DOHH2 (cell line): ENCODE data around the gene PPP1R15B.

ENCODE experiments used
- H3F3A ChIP-seq: fragments of 200-600 bp; sonication (generic), shearing (Covaris generic); 2 replicates; pipeline ENCODE4 v1.6.0; 2016; ENCODE audit warnings: antibody characterized with exemption, mild to moderate bottlenecking; ENCODE audit not compliant: control insufficient read depth, insufficient read depth
- H3K27ac ChIP-seq: fragments of 200-600 bp; sonication (generic); 2 replicates; pipeline ENCODE4 v1.5.1; 2014; ENCODE audit warnings: low read depth, mild to moderate bottlenecking, low read length, moderate library complexity
- H3K27me3 ChIP-seq: fragments of 200-600 bp; sonication (generic); 2 replicates; pipeline ENCODE4 v1.6.1; 2014; ENCODE audit warnings: mild to moderate bottlenecking, low read length, mixed read lengths; ENCODE audit not compliant: control insufficient read depth
- H3K36me3 ChIP-seq: fragments of 200-600 bp; sonication (generic); 2 replicates; pipeline ENCODE4 v1.6.1; 2014; ENCODE audit warnings: mild to moderate bottlenecking, low read length, moderate library complexity, mixed read lengths; ENCODE audit not compliant: control insufficient read depth
- H3K4me1 ChIP-seq: fragments of 200-600 bp; sonication (generic); 2 replicates; pipeline ENCODE4 v1.6.1; 2014; ENCODE audit warnings: mild to moderate bottlenecking, low read length, mixed read lengths; ENCODE audit not compliant: control insufficient read depth
- H3K4me2 ChIP-seq: fragments of 200-600 bp; sonication (generic); 2 replicates; pipeline ENCODE4 v1.6.0; 2014; ENCODE audit warnings: mild to moderate bottlenecking, low read length, moderate library complexity
- H3K4me3 ChIP-seq: fragments of 200-600 bp; sonication (generic); 2 replicates; pipeline ENCODE4 v1.5.1; 2014; ENCODE audit warnings: mild to moderate bottlenecking, low read length, mixed read lengths
- H3K79me2 ChIP-seq: fragments of 200-600 bp; sonication (generic); 2 replicates; pipeline ENCODE4 v1.6.1; 2014; ENCODE audit warnings: mild to moderate bottlenecking, low read length, mixed read lengths; ENCODE audit not compliant: control insufficient read depth
- H3K9me2 ChIP-seq: fragments of 200-600 bp; sonication (generic); replicated peaks from 2 replicates; pipeline ENCODE4 v1.6.1; 2014; ENCODE audit warnings: mild to moderate bottlenecking, low read length, mixed read lengths; ENCODE audit not compliant: control insufficient read depth
- H3K9me3 ChIP-seq: fragments of 200-600 bp; sonication (generic); 2 replicates; pipeline ENCODE4 v1.6.1; 2014; ENCODE audit warnings: antibody characterized with exemption, low read length, mixed read lengths; ENCODE audit not compliant: control insufficient read depth, insufficient read depth
- H4K20me1 ChIP-seq: fragments of 200-600 bp; sonication (generic); 2 replicates; pipeline ENCODE4 v1.6.0; 2014; ENCODE audit warnings: low read depth, mild to moderate bottlenecking, antibody characterized with exemption, low read length, moderate library complexity; ENCODE audit not compliant: control insufficient read depth, insufficient read depth
- EZH2phosphoT487 ChIP-seq: fragments of 200-600 bp; sonication (generic); IDR thresholded peaks from 2 replicates; pipeline ENCODE4 v1.6.1; 2017; ENCODE audit warnings: borderline replicate concordance, mild to moderate bottlenecking, antibody characterized with exemption, low read length, moderate library complexity, mixed read lengths
- TF ChIP-seq, protein P1 (sequence below): fragments of 200-600 bp; sonication (generic); IDR thresholded peaks from one replicate; pipeline ENCODE4 v1.5.1; 2014; ENCODE audit warnings: antibody characterized with exemption, mild to moderate bottlenecking, low read depth, low read length; ENCODE audit not compliant: poor library complexity, severe bottlenecking

PPP1R15B gene

DNA sequence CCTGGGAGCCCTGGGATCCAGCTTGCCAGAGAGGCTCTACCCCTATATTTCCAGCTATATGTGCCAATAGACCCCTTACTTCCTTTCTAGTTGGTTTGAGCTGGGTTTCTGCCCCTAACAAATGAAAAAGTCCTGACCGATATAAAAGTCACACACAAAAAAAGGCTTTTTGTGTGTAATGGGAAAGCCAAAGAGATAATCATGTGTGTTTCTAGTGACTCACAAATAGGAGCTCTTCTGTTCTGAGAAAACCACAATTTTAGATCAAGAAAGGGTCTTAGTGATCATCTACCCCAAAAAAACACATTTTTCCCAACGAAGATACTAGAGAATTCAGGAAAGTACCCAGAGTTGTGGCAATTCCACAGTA is 28.9 kb downstream of the PPP1R15B start:
- Histone ChIP-seq H3K9me2 (no peaks in the 10 kb centered on the region), H3F3A (no peaks in the 10 kb centered on the region), H3K4me3 (peak overlapping the region; percentile 47), H3K9me3 (no peaks in the 10 kb centered on the region), H3K4me2 (peak overlapping the region; percentile 45), H3K27ac (no peak overlapping the region), H3K36me3 (no peaks in the 10 kb centered on the region), H3K27me3 (peaks cover 80% of the 10 kb centered on the region), H4K20me1 (no peaks in the 10 kb centered on the region), H3K4me1 (peaks cover 11% of the 10 kb centered on the region), H3K79me2 (no peaks in the 10 kb centered on the region)
- no peak for TF ChIP-seq EZH2phosphoT487
- TF ChIP-seq, protein P1, sequence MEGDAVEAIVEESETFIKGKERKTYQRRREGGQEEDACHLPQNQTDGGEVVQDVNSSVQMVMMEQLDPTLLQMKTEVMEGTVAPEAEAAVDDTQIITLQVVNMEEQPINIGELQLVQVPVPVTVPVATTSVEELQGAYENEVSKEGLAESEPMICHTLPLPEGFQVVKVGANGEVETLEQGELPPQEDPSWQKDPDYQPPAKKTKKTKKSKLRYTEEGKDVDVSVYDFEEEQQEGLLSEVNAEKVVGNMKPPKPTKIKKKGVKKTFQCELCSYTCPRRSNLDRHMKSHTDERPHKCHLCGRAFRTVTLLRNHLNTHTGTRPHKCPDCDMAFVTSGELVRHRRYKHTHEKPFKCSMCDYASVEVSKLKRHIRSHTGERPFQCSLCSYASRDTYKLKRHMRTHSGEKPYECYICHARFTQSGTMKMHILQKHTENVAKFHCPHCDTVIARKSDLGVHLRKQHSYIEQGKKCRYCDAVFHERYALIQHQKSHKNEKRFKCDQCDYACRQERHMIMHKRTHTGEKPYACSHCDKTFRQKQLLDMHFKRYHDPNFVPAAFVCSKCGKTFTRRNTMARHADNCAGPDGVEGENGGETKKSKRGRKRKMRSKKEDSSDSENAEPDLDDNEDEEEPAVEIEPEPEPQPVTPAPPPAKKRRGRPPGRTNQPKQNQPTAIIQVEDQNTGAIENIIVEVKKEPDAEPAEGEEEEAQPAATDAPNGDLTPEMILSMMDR = no peak

DNA sequence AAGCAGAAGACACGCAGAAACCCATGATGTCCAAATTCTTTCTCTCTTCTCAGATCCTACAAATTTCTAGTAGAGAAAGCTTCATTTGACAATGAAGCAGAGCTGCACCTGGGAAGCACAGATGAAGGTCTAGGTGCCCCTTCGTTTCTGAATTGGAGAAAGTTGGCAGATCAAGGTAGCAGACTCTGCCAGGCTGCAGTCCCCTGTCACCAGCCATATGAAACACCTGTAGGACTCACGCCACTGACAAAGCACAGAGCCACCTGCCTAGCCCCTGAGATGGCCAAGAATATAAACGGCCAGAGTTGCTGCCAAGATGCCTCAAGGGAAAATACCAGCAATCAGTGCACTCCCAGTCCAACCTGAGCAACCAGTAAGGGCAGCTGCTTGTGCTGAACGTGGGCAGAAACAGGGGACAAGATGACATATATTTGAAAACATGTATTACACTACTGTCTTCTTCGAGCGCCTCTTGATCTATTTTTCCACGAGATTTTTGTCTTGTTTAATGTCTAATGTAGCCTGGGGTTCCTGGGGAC is 31.3 kb downstream of the PPP1R15B start:
- no peak overlapping the region for H3K27ac ChIP-seq
- peaks cover 11% of the 10 kb centered on the region for H3K4me1 ChIP-seq
- no peaks in the 10 kb centered on the region for H3K9me3 ChIP-seq
- no peaks in the 10 kb centered on the region for H3K79me2 ChIP-seq
- H3K36me3 ChIP-seq = no peaks in the 10 kb centered on the region
- no peaks in the 10 kb centered on the region for H4K20me1 ChIP-seq
- H3K4me2 ChIP-seq = no peak overlapping the region
- TF ChIP-seq, protein P1 = no peak
- no peak for TF ChIP-seq EZH2phosphoT487
- H3K4me3 ChIP-seq = no peak overlapping the region
- H3K27me3 ChIP-seq = peaks cover 86% of the 10 kb centered on the region
- no peaks in the 10 kb centered on the region for H3F3A ChIP-seq
- H3K9me2 ChIP-seq = no peaks in the 10 kb centered on the region

DNA sequence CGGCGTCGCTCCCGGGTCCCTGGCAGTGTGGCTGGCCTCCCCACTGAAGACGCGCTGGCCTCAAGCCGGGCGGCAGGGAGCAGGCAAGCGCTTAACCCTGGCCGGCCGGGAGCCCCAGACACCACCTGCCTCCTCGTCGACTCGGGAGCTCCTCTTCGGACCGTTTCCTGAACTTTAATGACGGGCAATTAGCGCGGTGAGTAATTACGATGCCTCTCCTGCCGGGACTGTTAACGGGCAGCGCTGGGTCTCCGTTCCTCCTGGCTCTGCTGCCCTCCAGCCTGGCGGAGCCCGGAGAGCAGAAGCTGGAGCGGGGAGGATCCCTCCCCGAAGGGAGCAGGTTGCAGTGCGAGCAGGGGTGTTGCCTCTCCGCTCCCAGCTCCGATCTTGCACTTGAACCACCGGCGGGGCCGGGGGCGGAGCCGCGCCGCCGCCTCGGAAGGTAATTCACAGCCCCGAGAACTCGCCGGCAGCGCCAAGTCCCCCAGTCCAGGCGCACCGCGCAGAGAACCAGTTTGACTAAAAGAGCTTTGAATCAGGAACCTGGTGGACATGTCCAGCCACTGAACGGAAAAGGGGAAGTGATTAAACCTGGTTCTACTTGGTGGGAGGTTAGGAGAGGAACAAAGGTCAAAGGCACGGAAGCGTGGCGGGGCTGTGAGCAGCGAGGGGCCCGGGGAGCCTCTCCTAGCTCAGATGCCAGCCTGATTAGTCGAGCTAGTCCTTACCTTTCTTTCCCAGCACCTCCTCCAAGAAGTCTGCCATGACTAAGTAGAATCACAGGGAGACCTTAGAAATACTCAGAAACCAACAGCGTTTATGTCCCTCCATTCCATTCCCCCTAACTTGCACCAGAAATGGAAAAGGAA is 33.6 kb downstream of the PPP1R15B start:
- Histone ChIP-seq H3K79me2 (no peaks in the 10 kb centered on the region), H4K20me1 (no peaks in the 10 kb centered on the region), H3K9me3 (no peaks in the 10 kb centered on the region), H3K4me3 (no peak overlapping the region), H3K4me2 (peak overlapping the region; percentile 37), H3K27ac (no peak overlapping the region), H3K36me3 (no peaks in the 10 kb centered on the region), H3K4me1 (peaks cover 11% of the 10 kb centered on the region), H3K9me2 (no peaks in the 10 kb centered on the region), H3K27me3 (peaks cover 89% of the 10 kb centered on the region), H3F3A (no peaks in the 10 kb centered on the region)
- TF ChIP-seq EZH2phosphoT487 = peak; percentile 45; the same call in 1 of the 2 replicates
- TF ChIP-seq, protein P1 = no peak
